K562 (cell line): Measurements from ENCODE around the gene TANGO6.

Source experiments
- CTCF ChIP-seq, 3 experiments: IDR thresholded peaks in 2 of 3; conservative IDR thresholded peaks in 1 of 3; 2 replicates each; pipeline ENCODE4 v1.5.1; 2011 to 2012; ENCODE audit warnings: low read length in 3 of 3, mild to moderate bottlenecking in 3 of 3, control low read depth in 2 of 3, improper control_type of control experiment in 1 of 3, inconsistent platforms in 1 of 3, low read depth in 1 of 3, mixed read lengths in 1 of 3, moderate library complexity in 1 of 3; ENCODE audit not compliant: insufficient read depth in 2 of 3
- FOXJ3 ChIP-seq: sonication (generic); formaldehyde crosslinking; IDR thresholded peaks from 2 replicates; pipeline ENCODE4 v1.4.0; 2020; ENCODE audit warnings: mild to moderate bottlenecking, missing genetic modification reagents
- MEF2A ChIP-seq: IDR thresholded peaks from 2 replicates; pipeline ENCODE4 v1.6.1; 2011; ENCODE audit warnings: low read depth, mild to moderate bottlenecking, low read length, moderate library complexity; ENCODE audit not compliant: control insufficient read depth
- SNRNP70 ChIP-seq: fragments of 200-400 bp; formaldehyde crosslinking; optimal IDR thresholded peaks from 2 replicates; pipeline ENCODE3; 2017; ENCODE audit warnings: low read depth, low read length
- SP1 ChIP-seq: sonication (generic); formaldehyde crosslinking; IDR thresholded peaks from 2 replicates; pipeline ENCODE4 v1.8.1; 2022; ENCODE audit warnings: mild to moderate bottlenecking, missing genetic modification reagents

- TF ChIP-seq SNRNP70 (no peak), CTCF (IDR thresholded peaks at IDR 0.05 in 2 of 3, conservative IDR thresholded peaks at IDR 0.05 in 1 of 3; ENCODE audit: insufficient read depth in 2 of 3, low read depth in 1 of 3, low read length in 3 of 3) (no peak), SP1 (CRISPR knock-in tag) (no peak), MEF2A (no peak), FOXJ3 (CRISPR knock-in tag) (no peak)
These were observed 194.2 kb downstream of the TANGO6 start for GRCh38 chr16:69037373-69038160.
